IPS-20b (cell line): ENCODE results near the gene KCTD15.

Experiments
- H3K27ac ChIP-seq: one replicate; pipeline ENCODE4 v1.5.1; 2013; ENCODE audit warnings: low read length
- H3K27me3 ChIP-seq: 2 replicates; pipeline ENCODE4 v1.6.1; 2013; ENCODE audit warnings: mild to moderate bottlenecking, low read length, inconsistent platforms; ENCODE audit not compliant: insufficient read depth
- H3K36me3 ChIP-seq: 2 replicates; pipeline ENCODE4 v1.6.1; 2013; ENCODE audit warnings: low read depth, mild to moderate bottlenecking, inconsistent platforms, low read length, moderate library complexity; ENCODE audit not compliant: insufficient read depth
- H3K4me1 ChIP-seq: 2 replicates; pipeline ENCODE4 v1.6.1; 2013; ENCODE audit warnings: mild to moderate bottlenecking, control low read depth, inconsistent platforms, low read length, moderate library complexity; ENCODE audit not compliant: insufficient read depth
- H3K4me3 ChIP-seq: 2 replicates; pipeline ENCODE4 v1.5.1; 2013; ENCODE audit warnings: mild to moderate bottlenecking, low read length, inconsistent platforms
- H3K9ac ChIP-seq: 2 replicates; pipeline ENCODE4 v1.6.1; 2013; ENCODE audit warnings: low read depth, mild to moderate bottlenecking, inconsistent platforms, low read length, moderate library complexity
- H3K9me3 ChIP-seq: 2 replicates; pipeline ENCODE4 v1.6.1; 2013; ENCODE audit warnings: mild to moderate bottlenecking, low read depth, low read length, inconsistent platforms; ENCODE audit not compliant: insufficient read depth

The KCTD15 gene

DNA sequence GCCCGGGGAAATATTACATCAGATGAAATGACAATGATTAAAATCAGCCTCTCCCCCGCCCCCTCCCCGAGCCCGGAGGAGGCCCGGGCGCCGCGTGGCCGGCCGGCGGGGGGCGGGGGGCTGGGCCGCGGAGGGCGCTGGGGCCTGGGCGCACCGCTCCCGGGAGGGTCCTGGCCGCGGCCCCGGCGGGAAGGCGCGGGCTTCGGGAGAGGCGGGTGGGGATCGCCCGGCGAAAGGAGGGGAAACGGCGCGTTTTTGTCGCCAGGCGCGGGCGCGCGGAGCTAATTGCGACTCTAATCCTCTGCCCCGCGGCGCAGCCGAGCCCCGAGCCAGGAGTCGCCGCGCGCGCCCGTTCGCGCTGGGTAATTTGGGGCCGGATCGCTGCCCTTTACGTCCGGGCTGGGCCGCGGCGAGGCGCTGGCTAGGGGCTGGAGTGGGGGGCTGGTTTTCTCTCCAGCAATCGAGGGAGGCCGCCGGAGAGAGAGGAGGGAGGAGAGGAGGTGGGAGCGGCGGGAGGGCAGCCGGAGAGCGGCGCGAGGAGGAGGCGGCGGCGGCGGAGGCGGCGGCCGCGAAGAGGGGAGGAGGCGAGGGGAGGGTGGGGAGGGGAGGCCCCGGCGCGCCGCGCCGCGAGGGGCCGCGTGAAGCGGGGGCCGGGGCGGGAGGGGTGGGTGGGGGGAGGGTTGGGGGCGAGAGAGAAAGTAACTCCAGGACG lies at the start of gene KCTD15:
Gene KCTD15, plus strand, starts transcription at position 707 of the 712 bp plus-strand sequence. CDS start 3,585 bp downstream, outside the sequence.
- Histone ChIP-seq H3K4me1 (peaks cover 21% of the 10 kb centered on the region), H3K9me3 (no peaks in the 10 kb centered on the region), H3K9ac (peak within 1 kb of the TSS; percentile 82), H3K36me3 (peaks cover 15% of the 10 kb centered on the region), H3K4me3 (peak within 1 kb of the TSS; percentile 81), H3K27ac (peak within 1 kb of the TSS; percentile 65), H3K27me3 (no peaks in the 10 kb centered on the region; the same call in 1 of the 2 replicates)

GRCh38 chr19:33747273-33747672 lies 49.4 kb upstream of the KCTD15 start:
- Histone ChIP-seq H3K27me3 (no peaks in the 10 kb centered on the region), H3K9ac (no peak overlapping the region), H3K27ac (no peak overlapping the region), H3K4me1 (no peaks in the 10 kb centered on the region), H3K36me3 (no peaks in the 10 kb centered on the region), H3K4me3 (no peak overlapping the region), H3K9me3 (no peaks in the 10 kb centered on the region)

DNA sequence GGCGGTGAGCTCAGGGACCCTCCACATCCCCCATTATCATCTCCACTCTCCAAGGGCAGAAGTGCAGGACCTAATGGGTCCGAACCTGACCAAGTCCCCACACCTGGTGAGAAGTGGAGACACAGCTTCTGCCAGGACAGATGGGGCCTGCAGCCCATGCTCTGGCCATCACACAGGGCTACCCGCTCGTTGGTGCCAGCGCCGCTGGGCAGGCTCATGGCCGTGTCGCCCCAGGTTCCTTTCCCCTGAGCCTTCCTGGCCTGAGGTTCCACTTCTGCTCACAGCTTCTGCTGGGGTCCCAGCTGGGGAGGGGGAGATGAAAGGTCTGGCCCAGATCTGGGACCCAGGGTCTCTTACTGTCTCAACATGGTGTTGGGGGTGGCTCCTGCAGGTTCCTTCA lies 48.4 kb upstream of the KCTD15 start:
- H3K9me3 ChIP-seq: no peaks in the 10 kb centered on the region
- H3K27ac ChIP-seq: no peak overlapping the region
- H3K9ac ChIP-seq: no peak overlapping the region
- H3K4me3 ChIP-seq: no peak overlapping the region
- H3K27me3 ChIP-seq: no peaks in the 10 kb centered on the region
- no peaks in the 10 kb centered on the region for H3K4me1 ChIP-seq
- no peaks in the 10 kb centered on the region for H3K36me3 ChIP-seq

DNA sequence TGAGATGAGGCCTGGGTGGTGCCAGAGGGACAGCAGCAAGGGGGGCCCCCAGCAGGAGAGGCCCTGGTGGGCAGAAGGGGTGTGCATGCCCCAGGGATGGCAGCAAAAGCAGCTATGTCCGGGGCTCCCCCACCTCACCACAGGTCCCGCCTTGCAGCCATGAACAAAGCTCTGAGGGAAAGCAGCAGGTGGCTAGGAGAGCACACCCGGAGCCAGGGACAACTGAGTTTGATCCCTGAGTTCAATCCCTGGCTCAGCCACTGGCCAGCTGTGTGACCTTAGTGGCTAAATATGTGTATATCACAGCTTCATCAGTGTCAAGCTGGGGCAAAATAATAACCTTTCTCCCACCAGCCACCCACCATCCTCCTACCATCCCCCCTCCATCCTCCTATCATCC lies 47.7 kb upstream of the KCTD15 start:
- Histone ChIP-seq H3K4me3 (no peak overlapping the region), H3K36me3 (no peaks in the 10 kb centered on the region), H3K4me1 (no peaks in the 10 kb centered on the region), H3K27me3 (no peaks in the 10 kb centered on the region), H3K27ac (no peak overlapping the region), H3K9me3 (no peaks in the 10 kb centered on the region), H3K9ac (no peak overlapping the region)

DNA sequence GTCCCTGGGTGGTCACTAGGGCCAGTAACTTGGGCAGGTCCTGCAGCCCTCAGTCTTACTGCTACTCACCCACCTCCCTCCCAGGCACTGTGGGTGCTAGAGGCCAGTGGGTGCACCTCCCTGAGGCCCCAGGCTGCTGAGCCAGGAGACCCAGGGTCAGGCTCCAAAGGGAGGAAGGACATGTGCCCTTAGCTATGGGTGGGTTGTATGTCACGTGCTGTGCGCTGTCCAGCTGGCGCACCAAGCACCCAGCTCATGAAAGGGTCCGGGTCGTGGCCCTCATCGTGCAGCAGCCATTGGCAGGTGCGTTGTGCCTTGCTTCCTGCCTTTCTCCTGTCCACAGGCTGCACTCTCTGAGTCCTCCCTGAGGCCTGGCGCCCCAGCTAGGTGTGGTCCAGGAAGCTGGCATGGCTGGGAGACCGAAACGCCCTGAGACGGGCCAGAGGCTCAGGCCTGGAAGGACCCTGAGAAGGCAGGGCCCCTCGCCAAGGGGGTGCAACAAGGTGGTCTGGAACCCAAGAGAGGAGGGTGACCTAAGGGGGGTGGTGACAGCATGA lies 47.0 kb upstream of the KCTD15 start:
- H3K9me3 ChIP-seq: no peaks in the 10 kb centered on the region
- H3K27ac ChIP-seq: no peak overlapping the region
- H3K4me3 ChIP-seq: no peak overlapping the region
- H3K9ac ChIP-seq: no peak overlapping the region
- no peaks in the 10 kb centered on the region for H3K27me3 ChIP-seq
- H3K4me1 ChIP-seq: no peaks in the 10 kb centered on the region
- no peaks in the 10 kb centered on the region for H3K36me3 ChIP-seq

- no peak overlapping the region for H3K27ac ChIP-seq
- no peaks in the 10 kb centered on the region for H3K4me1 ChIP-seq
- H3K27me3 ChIP-seq: no peaks in the 10 kb centered on the region
Measured at GRCh38 chr19:33750587-33751435, 45.9 kb upstream of the KCTD15 start.

DNA sequence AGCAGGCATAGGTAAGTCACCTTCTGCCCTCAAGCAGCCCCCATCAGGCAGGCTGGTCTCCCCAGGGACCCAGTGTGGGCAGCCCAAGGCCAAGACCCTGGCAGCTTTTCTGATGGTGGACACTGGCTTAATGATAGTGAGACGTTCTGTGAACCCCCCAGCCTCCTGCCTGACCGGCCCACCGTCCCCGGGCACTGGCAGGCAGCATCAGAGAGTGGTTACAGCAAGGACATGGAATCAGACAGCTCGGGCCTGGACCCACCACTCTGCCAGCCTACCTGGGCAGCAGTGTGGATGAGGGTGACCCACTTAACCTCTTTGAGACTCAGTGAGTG lies 45.3 kb upstream of the KCTD15 start:
- H3K4me1 ChIP-seq: no peaks in the 10 kb centered on the region
- H3K36me3 ChIP-seq: no peaks in the 10 kb centered on the region
- H3K9me3 ChIP-seq: no peaks in the 10 kb centered on the region
- H3K4me3 ChIP-seq: no peak overlapping the region
- H3K27ac ChIP-seq: no peak overlapping the region
- H3K27me3 ChIP-seq: no peaks in the 10 kb centered on the region
- no peak overlapping the region for H3K9ac ChIP-seq

More at GRCh38 chr19:33750587-33751435, 45.9 kb upstream of the KCTD15 start:
- no peak overlapping the region for H3K9ac ChIP-seq
- H3K9me3 ChIP-seq: no peaks in the 10 kb centered on the region
- H3K4me3 ChIP-seq: no peak overlapping the region
- H3K36me3 ChIP-seq: no peaks in the 10 kb centered on the region

DNA sequence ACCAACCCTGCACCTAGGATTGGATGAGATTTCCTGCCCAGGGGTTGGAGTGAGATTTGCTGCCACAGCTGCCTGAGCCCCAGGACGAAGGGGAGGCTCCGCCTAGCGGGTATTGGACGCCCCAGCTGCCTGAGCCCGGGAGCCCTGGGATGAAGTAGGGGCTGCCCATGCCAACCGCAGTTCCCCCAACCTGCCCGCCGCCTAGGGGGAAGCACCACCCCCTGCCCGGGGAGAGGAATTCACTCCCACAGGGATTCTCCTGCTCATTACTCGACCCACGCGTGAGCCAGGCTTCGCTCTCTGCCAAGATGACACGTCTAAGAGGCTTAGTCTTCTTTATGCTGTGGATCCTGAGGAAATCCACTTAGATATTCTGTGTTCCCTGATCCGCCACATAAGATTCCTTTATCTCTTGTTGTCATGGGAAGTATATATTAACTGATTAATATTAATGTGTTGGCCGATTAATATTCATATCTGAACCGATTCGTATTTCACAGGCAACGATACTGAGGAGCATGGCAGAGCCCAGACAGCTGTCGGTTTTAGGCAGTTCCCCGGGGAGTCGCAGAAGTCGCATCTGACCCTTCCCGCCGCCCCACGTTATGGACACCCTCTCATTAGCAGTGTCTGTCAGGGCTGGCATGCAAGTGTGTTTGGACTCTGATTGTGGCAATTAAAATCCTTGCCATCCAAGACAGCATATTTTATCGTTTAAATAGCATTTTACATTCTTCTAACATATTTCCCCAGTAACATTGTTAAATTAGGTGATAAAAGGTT lies 44.5 kb upstream of the KCTD15 start:
- no peak overlapping the region for H3K9ac ChIP-seq
- H3K4me3 ChIP-seq: no peak overlapping the region
- H3K9me3 ChIP-seq: no peaks in the 10 kb centered on the region
- H3K36me3 ChIP-seq: no peaks in the 10 kb centered on the region
- no peaks in the 10 kb centered on the region for H3K27me3 ChIP-seq
- no peak overlapping the region for H3K27ac ChIP-seq
- H3K4me1 ChIP-seq: no peaks in the 10 kb centered on the region

- H3K4me3 ChIP-seq: no peak overlapping the region
- no peaks in the 10 kb centered on the region for H3K4me1 ChIP-seq
- H3K27me3 ChIP-seq: no peaks in the 10 kb centered on the region
- no peaks in the 10 kb centered on the region for H3K36me3 ChIP-seq
- no peak overlapping the region for H3K9ac ChIP-seq
- H3K9me3 ChIP-seq: no peaks in the 10 kb centered on the region
- no peak overlapping the region for H3K27ac ChIP-seq
Measured at GRCh38 chr19:33752945-33753344, 43.7 kb upstream of the KCTD15 start.

DNA sequence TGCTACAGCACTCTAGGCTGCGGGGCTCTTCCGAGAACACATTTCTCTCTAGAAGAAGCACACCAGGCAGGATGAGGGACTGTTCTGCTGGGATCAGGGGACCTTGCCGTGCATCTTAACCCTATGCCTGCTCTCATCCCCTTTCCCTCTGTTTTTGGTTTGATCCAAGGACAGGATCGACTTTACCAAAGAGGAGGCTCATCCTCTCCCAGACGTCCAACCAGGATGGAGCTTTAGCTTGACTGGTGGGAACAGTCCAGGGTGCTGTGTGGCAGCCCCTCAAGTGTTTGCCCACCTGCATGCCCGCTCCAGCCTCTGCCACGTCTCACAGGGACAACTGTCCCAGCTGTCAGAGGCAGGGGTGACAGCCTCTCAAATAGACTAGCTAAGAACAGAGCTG lies 42.3 kb upstream of the KCTD15 start:
- no peaks in the 10 kb centered on the region for H3K27me3 ChIP-seq
- H3K9me3 ChIP-seq: no peaks in the 10 kb centered on the region

More for the DNA sequence above, 42.3 kb upstream of the KCTD15 start:
- Histone ChIP-seq H3K9ac (no peak overlapping the region), H3K27ac (no peak overlapping the region), H3K36me3 (no peaks in the 10 kb centered on the region), H3K4me3 (no peak overlapping the region), H3K4me1 (no peaks in the 10 kb centered on the region)
